GM12878 (cell line): ENCODE results near the gene CCNI. TPM values are rescaled to one million over a fixed set of nuclear protein-coding genes. Genes with fewer than 3 reads are reported as not detected.

Experiments
- ATAC-seq: fragments of 200-7000 bp; cut with Tn5 transposase; 3 replicates; pipeline ENCODE4 v1.9.1; 2020; ENCODE audit warnings: mild to moderate bottlenecking, moderate library complexity
- BruUV-seq: library from RNA; stranded (reverse); fragments of 400-500 nt; replicated peaks from 2 replicates; lab custom pipeline; 2021; lab: Mats Ljungman, UMichigan
- CTCF ChIA-PET: fragments of 300-600 bp; sonication (Branson Sonifier 250); formaldehyde crosslinking; extraction: SDS; loops from one replicate; lab custom pipeline; 2021; ENCODE audit warnings: inconsistent platforms; lab: Yijun Ruan, JAX
- POLR2A ChIA-PET: fragments of 350-600 bp; formaldehyde crosslinking; extraction: SDS; loops from one replicate; lab custom pipeline; 2021; ENCODE audit warnings: inconsistent platforms; lab: Charles Lee
- RAD21 ChIA-PET: fragments of 300-600 bp; sonication (Branson Sonifier 250); formaldehyde crosslinking; loops from one replicate; lab custom pipeline; 2023; ENCODE audit warnings: antibody characterized with exemption; ENCODE audit not compliant: unreplicated experiment; lab: Charles Lee
- SMC1A ChIA-PET: fragments of 300-600 bp; sonication (Branson Sonifier 250); formaldehyde crosslinking; loops from one replicate; lab custom pipeline; 2023; ENCODE audit not compliant: unreplicated experiment, uncharacterized antibody; lab: Charles Lee
- DNase-seq: peaks from one replicate; pipeline ENCODE4 v3.0.0-alpha.2; 2011; ENCODE audit warnings: low read depth, low spot score
- FAIRE-seq: peaks from 3 replicates; lab custom pipeline; 2011; peaks lifted over from hg19 to GRCh38; lab: Jason Lieb, UNC
- H2AFZ ChIP-seq: 2 replicates; pipeline ENCODE4 v1.6.0; 2011; ENCODE audit warnings: low read depth, low read length, control low read depth; ENCODE audit not compliant: control insufficient read depth
- H3K27ac ChIP-seq: 2 replicates; pipeline ENCODE4 v1.5.1; 2011; ENCODE audit warnings: control low read depth; ENCODE audit not compliant: control insufficient read depth, insufficient read depth
- H3K27me3 ChIP-seq, 2 experiments: replicated peaks in 1 of 2; 2 replicates each; pipeline versions ENCODE4 v1.6.0 to v1.6.1; 2011; ENCODE audit warnings: low read length in 1 of 2; ENCODE audit not compliant: control insufficient read depth in 2 of 2, insufficient read depth in 2 of 2
- H3K36me3 ChIP-seq, 2 experiments: 2 replicates each; pipeline ENCODE4 v1.5.1; 2011; ENCODE audit warnings: low read length in 1 of 2; ENCODE audit not compliant: control insufficient read depth in 2 of 2, insufficient read depth in 2 of 2
- H3K4me1 ChIP-seq: 2 replicates; pipeline ENCODE4 v1.6.1; 2011; ENCODE audit warnings: mild to moderate bottlenecking, low read length, moderate library complexity, mixed read lengths; ENCODE audit not compliant: control insufficient read depth, insufficient read depth
- H3K4me2 ChIP-seq: 2 replicates; pipeline ENCODE4 v1.6.0; 2011; ENCODE audit warnings: control low read depth; ENCODE audit not compliant: control insufficient read depth, insufficient read depth
- H3K4me3 ChIP-seq: fragments of 200-600 bp; sonication (generic); 2 replicates; pipeline ENCODE4 v1.5.1; 2016
- H3K79me2 ChIP-seq: 2 replicates; pipeline ENCODE4 v1.6.0; 2011; ENCODE audit warnings: low read length; ENCODE audit not compliant: control insufficient read depth, insufficient read depth
- H3K9ac ChIP-seq: 2 replicates; pipeline ENCODE4 v1.8.0; 2011; ENCODE audit warnings: low read length, control low read depth, mixed read lengths; ENCODE audit not compliant: control insufficient read depth, insufficient read depth
- H3K9me3 ChIP-seq: replicated peaks from 3 replicates; pipeline ENCODE4 v1.5.1; 2011; ENCODE audit warnings: mild to moderate bottlenecking, low read length; ENCODE audit not compliant: control insufficient read depth, insufficient read depth
- H4K20me1 ChIP-seq: 2 replicates; pipeline ENCODE4 v1.6.0; 2011; ENCODE audit not compliant: control insufficient read depth, insufficient read depth
- ASH2L ChIP-seq: fragments of 300-600, 200-600 bp; sonication (generic); IDR thresholded peaks from 2 replicates; pipeline ENCODE4 v1.6.1; 2017; ENCODE audit warnings: low read depth, mild to moderate bottlenecking, borderline replicate concordance
- ATF7 ChIP-seq: fragments of 450-650 bp; IDR thresholded peaks from 2 replicates; pipeline ENCODE4 v1.6.1; 2016; ENCODE audit warnings: low read depth, mild to moderate bottlenecking
- BHLHE40 ChIP-seq, 2 experiments: fragments of 450-650 bp in 1 of 2; IDR thresholded peaks; 2 replicates each; pipeline ENCODE4 v1.6.1; 2011 to 2017; ENCODE audit warnings: low read depth in 2 of 2, borderline replicate concordance in 1 of 2, improper control_type of control experiment in 1 of 2, low read length in 1 of 2, mild to moderate bottlenecking in 1 of 2
- BMI1 ChIP-seq: fragments of 450-650 bp; IDR thresholded peaks from 2 replicates; pipeline ENCODE4 v1.6.1; 2016; ENCODE audit warnings: mild to moderate bottlenecking, moderate library complexity, borderline replicate concordance
- EED ChIP-seq: sonication (generic); IDR thresholded peaks from 2 replicates; pipeline ENCODE4 v1.6.1; 2016; ENCODE audit warnings: antibody characterized with exemption, low read depth
- EZH2 ChIP-seq: IDR thresholded peaks from 2 replicates; pipeline ENCODE4 v1.6.1; 2012; ENCODE audit warnings: low read depth, mild to moderate bottlenecking, control low read depth, inconsistent platforms, low read length, borderline replicate concordance; ENCODE audit not compliant: control insufficient read depth
- FOXM1 ChIP-seq: IDR thresholded peaks from 2 replicates; pipeline ENCODE4 v1.6.1; 2012; ENCODE audit warnings: low read depth, mild to moderate bottlenecking, inconsistent platforms, low read length, moderate library complexity
- JUNB ChIP-seq: IDR thresholded peaks from 2 replicates; pipeline ENCODE4 v1.6.1; 2016; ENCODE audit warnings: antibody characterized with exemption, mild to moderate bottlenecking
- POLR2AphosphoS2 ChIP-seq: IDR thresholded peaks from 2 replicates; pipeline ENCODE4 v1.6.1; 2011; ENCODE audit warnings: low read depth, mild to moderate bottlenecking, low read length, improper control_type of control experiment, moderate library complexity
- RB1 ChIP-seq: fragments of 450-650 bp; formaldehyde crosslinking; IDR thresholded peaks from 2 replicates; pipeline ENCODE4 v1.6.1; 2017; ENCODE audit warnings: mild to moderate bottlenecking, borderline replicate concordance
- RBBP5 ChIP-seq: fragments of 200-600 bp; sonication (generic); conservative IDR thresholded peaks from 2 replicates; pipeline ENCODE4 v1.6.1; 2016
- SMAD5 ChIP-seq: IDR thresholded peaks from 2 replicates; pipeline ENCODE4 v1.6.1; 2016; ENCODE audit warnings: antibody characterized with exemption, low read depth
- WGBS: methylation state at CpG from one replicate; pipeline ENCODE4 v1.1.6; 2016; ENCODE audit warnings: low lambda C conversion rate; ENCODE audit not compliant: insufficient replicate concordance, insufficient coverage; ENCODE audit errors: missing lambda C conversion rate; 5-methylcytosine and 5-hydroxymethylcytosine counted together
- in situ Hi-C: fragments of 300-500 bp; cut with MboI; formaldehyde crosslinking; loops from 9 replicates; pipeline ENCODE4 v1.14.3; 2018; ENCODE audit warnings: mixed read lengths
- intact Hi-C: fragments of 100-400 bp; cut with micrococcal nuclease; formaldehyde crosslinking; loops from one replicate; pipeline ENCODE4 v1.14.2; 2022; ENCODE audit not compliant: unreplicated experiment
- polyA plus RNA-seq, 11 experiments: library from polyadenylated mRNA; depleted of rRNA in 4 of 11; unstranded in 6 of 11; stranded (reverse) in 5 of 11; fragments of >200 nt; fragmentation: Nextera tagmentation in 4 of 11; fragmentation: Illumina TruSeq in 1 of 11; extraction: Ambion mirVana in 4 of 11; extraction: Trizol in 1 of 11; gene quantifications; 1 replicate in 1 of 11; 2 replicates in 10 of 11; pipeline versions ENCODE4 v1.2.1 to v1.2.3, GENCODE V29; 2011 to 2016; ENCODE audit warnings: inconsistent platforms in 2 of 11, missing spikeins in 2 of 11, low read depth in 1 of 11
- total RNA-seq, 4 experiments: library from RNA; depleted of rRNA in 3 of 4; stranded (reverse); fragments of >200 nt in 3 of 4; fragmentation: Illumina TruSeq in 1 of 4; extraction: Trizol in 1 of 4; gene quantifications; 2 replicates each; pipeline versions ENCODE4 v1.2.1 to v1.2.3, GENCODE V29; 2013 to 2021
- TF ChIP-seq, protein P1 (sequence below): IDR thresholded peaks from 2 replicates; pipeline ENCODE4 v1.6.1; 2011; ENCODE audit warnings: low read depth, low read length, improper control_type of control experiment, borderline replicate concordance
- TF ChIP-seq, protein P2 (sequence below): fragments of 450-650 bp; conservative IDR thresholded peaks from 2 replicates; pipeline ENCODE4 v1.6.1; 2017; ENCODE audit warnings: mild to moderate bottlenecking, moderate library complexity

CCNI gene
- total and polyA plus RNA-seq, 10 of the 15 experiments (the other 5 are each of a cell fraction or from before 2014, with no cell fraction given) = 70.6 to 178 (median 105) TPM

DNA sequence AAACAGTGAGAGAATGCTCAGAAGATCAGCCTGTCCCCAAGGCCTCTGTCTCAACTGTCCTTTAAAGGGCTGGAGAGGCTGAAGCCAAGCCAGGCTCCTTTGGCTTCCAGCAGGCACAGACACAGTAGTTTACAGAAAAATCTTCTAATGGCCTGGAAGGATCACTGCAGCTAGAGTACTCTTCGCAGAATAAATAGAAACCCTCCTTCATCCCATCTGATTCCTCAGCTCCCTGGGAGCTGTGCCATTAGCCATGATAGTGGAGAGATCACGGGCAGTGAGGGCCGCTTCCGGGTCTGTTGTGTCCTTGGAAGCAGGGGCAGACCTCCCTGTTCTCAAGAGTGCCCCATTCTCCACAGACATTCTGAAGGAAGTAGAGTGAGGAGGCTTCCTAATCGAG lies 63.1 kb downstream of the CCNI start:
- no TSS peak for BruUV-seq
- peaks cover 4 to 35% of the 10 kb centered on the region in 2 experiments for H3K36me3 ChIP-seq
- TF ChIP-seq RB1 = no peak
- TF ChIP-seq SMAD5 = no peak
- no peak for TF ChIP-seq POLR2AphosphoS2
- no peak for TF ChIP-seq FOXM1
- TF ChIP-seq ASH2L = no peak
- TF ChIP-seq BMI1 = no peak
- no peak for TF ChIP-seq RBBP5
- TF ChIP-seq, protein P1, sequence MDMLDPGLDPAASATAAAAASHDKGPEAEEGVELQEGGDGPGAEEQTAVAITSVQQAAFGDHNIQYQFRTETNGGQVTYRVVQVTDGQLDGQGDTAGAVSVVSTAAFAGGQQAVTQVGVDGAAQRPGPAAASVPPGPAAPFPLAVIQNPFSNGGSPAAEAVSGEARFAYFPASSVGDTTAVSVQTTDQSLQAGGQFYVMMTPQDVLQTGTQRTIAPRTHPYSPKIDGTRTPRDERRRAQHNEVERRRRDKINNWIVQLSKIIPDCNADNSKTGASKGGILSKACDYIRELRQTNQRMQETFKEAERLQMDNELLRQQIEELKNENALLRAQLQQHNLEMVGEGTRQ = no peak
- TF ChIP-seq EZH2 = no peak
- no peak for TF ChIP-seq ATF7
- TF ChIP-seq EED = no peak
- TF ChIP-seq, protein P2, sequence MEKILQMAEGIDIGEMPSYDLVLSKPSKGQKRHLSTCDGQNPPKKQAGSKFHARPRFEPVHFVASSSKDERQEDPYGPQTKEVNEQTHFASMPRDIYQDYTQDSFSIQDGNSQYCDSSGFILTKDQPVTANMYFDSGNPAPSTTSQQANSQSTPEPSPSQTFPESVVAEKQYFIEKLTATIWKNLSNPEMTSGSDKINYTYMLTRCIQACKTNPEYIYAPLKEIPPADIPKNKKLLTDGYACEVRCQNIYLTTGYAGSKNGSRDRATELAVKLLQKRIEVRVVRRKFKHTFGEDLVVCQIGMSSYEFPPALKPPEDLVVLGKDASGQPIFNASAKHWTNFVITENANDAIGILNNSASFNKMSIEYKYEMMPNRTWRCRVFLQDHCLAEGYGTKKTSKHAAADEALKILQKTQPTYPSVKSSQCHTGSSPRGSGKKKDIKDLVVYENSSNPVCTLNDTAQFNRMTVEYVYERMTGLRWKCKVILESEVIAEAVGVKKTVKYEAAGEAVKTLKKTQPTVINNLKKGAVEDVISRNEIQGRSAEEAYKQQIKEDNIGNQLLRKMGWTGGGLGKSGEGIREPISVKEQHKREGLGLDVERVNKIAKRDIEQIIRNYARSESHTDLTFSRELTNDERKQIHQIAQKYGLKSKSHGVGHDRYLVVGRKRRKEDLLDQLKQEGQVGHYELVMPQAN = no peak
- TF ChIP-seq JUNB = no peak
- no peak for TF ChIP-seq BHLHE40 (IDR thresholded peaks at IDR 0.05; ENCODE audit: borderline replicate concordance in 1 of 2, low read depth in 2 of 2, low read length in 1 of 2)
- H3K9ac ChIP-seq = no peak overlapping the region
- intact Hi-C loops = no loop called here
- in situ Hi-C loops = no loop called here
- CTCF ChIA-PET = no interaction called here
- H4K20me1 ChIP-seq = no peaks in the 10 kb centered on the region
- no peaks in the 10 kb centered on the region for H3K27me3 ChIP-seq
- no peaks in the 10 kb centered on the region for H3K79me2 ChIP-seq
- H3K27ac ChIP-seq = no peak overlapping the region
- no peak overlapping the region for H2AFZ ChIP-seq
- POLR2A ChIA-PET = interaction anchor here (0.6 kb wide), 1 partner anchor 57 kb away, joined by 4 read pairs; no protein-coding TSS in a partner anchor
- 97% methylated on average over 5 of the region's 5 CpGs for WGBS
- ATAC-seq (no peak), DNase-seq (no peak), FAIRE-seq (no peak)
- no peaks in the 10 kb centered on the region for H3K9me3 ChIP-seq
- H3K4me1 ChIP-seq = peaks cover 2% of the 10 kb centered on the region
- H3K4me3 ChIP-seq = no peak overlapping the region
- H3K4me2 ChIP-seq = no peak overlapping the region
- RAD21 ChIA-PET = no interaction called here
- SMC1A ChIA-PET = no interaction called here
